ENCODE measurements around the gene ITGB2.
A peak's percentile ranks its signal among the peaks of the same experiment; 100 is the strongest.
"Not testable (repeated sequence)": the region's sequence is repeated elsewhere in the genome, so short reads cannot be mapped to it uniquely, and the experiment has no call there.

ITGB2 gene

DNA sequence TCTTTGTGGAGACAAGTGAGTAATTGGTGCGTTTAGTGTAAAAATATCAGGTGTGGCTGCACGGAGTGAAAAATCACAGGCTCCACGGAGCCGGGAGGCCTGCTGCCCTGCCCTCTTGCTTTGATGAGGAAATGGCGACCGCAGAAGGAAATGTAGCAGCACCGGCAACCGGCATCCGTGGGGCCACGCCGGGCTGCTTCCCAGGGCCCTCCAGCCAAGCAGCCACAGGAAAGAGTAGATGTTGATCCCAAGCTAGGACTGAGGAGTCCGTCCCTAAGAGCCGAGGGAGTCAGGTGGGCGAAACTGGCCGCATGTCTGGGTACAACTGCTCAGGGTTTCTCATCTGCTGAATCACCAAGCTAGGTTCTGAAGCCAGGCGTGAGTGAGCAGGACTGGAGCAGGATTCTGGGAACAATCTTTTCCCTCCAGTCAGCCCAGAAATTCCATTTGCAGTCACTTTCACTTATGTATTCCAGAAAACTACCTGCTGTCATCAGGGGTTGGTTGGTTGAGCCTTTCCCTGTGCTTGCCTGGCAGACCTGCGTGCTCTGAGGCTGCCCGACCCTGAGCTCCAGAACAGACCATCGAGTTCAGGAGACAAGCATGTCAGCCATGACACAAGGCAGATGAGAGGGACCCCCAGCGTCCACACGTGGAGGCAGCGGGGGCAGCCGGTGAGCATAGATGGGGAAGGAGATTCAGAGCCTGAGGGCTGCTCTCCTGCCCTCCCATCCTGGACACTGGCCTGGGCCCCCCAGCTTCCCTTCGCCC lies 5.8 kb upstream of the ITGB2 start:
- DNase-seq, result peak in 1 of 2 donors; percentile 56

- DNase-seq, result no peak
Measured at GRCh38 chr21:44925378-44925755, 4.7 kb upstream of the ITGB2 start.

- no peak for DNase-seq
Measured at GRCh38 chr21:44924606-44925377, 4.1 kb upstream of the ITGB2 start.

DNA sequence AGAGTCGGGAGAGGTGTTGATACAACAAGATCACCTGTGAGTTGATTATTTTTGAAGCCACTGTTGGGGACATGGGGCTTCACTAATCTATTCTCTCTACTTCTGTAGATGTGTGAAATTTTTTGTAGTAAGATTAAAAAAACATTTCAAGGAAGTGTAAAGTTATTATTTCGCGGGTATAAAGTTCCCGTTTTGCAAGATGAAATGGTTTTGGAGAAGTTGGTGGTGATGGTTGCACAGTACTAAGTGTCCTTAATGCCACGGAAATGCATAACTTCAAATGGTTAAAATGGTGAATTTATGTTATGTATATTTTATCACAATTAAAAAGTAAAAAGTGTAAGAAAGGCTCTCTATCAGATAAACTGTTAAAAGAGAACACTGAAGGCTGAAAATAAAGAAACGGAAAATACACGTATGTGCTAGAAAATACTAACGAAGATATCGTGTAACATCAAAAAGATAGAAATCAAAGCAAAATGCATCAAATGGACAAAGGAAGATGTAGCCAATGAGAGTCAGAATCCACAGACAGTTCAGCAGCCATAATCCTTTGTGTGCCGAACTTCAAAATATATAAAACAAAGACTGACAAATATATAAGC lies 2.9 kb upstream of the ITGB2 start:
- no peak for DNase-seq

GRCh38 chr21:44921928-44922327 lies 1.2 kb upstream of the ITGB2 start:
- DNase-seq, result no peak

DNA sequence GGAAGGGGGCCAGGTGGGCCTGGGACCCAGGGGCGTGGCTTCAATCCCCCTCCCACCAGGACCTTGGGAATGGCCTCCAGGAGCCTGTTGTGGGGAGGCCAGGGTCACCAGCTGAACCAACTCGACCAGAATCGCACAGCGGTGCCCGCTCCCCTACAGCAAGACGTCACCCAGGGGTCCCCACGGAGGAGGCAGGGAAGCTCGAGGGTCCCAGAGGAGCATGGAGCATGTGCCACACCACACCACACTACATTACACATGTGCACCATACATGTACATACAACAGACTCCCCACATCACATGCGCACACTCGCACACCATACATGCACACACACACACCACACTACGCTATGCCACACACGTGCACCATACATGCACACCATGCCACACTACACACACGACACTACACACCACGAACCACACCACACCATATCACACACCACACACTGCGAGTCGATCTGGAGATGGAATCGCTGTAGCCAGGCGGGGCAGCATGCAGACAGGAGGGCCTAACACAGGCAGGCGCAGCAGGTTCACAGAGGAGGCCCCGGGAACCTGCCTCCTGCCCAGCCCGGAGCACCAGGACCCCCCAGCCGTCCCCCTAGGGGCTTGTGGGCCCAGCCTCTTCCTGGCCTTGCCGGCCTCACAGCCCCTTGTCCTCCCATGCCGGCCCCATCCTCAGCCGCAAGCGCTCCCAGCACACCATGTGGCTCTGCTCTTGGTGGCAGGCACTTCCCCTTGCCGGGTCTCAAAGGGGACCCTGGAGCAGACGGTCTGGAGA lies 596 bp downstream of the ITGB2 start:
- DNase-seq, result no peak

DNA sequence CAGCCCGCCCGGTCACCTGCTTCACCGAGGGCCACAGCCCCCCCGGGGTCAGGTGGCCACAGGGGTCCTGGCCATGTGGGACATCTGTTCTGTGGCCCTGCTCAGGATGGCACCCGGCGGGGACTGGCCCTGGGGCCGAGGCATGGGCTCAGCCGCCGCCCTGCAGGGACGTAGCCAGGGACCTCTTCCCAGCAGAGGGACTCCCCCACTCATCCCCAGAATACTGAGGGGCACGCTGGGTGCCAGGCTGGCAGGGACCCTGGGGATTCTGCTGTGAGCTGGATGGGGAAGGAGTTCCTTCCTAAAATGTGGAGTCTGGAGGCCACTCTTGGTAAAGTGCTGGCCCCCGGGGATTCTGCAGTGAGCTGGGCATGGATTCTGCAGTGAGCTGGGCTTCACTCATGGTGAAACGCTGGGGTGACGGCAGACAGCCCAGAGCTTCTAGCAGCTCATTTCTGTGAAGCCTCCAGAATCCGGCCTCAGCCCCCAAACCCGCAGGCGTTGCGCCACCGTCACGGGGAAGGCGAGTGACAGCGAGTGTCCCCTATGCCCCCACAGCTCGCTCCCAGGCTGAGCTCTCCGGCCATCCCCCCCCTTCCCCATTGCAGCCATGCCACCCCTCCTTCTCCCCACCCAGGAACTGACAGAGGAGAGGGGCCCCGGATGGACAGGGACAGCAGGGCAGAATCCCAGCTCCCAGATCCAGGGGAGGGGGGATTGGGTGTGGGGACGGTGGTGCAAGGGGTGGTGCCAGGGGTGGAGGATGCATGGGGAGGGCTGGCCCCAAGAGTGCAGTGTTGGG lies 1.4 kb downstream of the ITGB2 start:
- DNase-seq, result no peak

DNA sequence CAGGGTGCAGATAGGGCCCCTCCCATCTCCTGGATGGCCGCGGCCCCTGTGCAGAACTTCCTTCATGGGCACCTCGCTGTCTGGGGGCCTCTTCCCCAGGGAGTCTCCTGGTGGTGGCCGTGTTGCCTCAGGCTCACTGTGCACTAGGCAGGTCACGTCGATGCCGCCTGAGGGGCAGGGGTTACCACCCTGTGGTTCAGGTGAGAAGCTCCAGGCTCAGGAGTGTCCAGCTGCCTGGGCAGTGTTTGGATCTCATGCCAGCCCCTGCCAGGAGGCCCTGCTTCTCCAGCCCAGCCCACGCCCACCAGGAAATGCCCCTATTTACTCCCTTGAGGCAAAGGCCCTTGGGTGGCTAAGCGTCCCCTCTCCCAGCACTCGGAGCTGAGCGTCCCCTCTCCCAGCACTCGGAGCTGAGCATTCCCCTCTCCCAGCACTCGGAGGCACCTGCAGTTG lies 2.1 kb downstream of the ITGB2 start:
- DNase-seq, result no peak

- no peak for DNase-seq
Measured at GRCh38 chr21:44918107-44918470, 2.6 kb downstream of the ITGB2 start.

- no peak for DNase-seq
Measured at GRCh38 chr21:44917446-44918106, 3.1 kb downstream of the ITGB2 start.

- DNase-seq, result no peak
Measured at GRCh38 chr21:44916965-44917364, 3.7 kb downstream of the ITGB2 start.

DNA sequence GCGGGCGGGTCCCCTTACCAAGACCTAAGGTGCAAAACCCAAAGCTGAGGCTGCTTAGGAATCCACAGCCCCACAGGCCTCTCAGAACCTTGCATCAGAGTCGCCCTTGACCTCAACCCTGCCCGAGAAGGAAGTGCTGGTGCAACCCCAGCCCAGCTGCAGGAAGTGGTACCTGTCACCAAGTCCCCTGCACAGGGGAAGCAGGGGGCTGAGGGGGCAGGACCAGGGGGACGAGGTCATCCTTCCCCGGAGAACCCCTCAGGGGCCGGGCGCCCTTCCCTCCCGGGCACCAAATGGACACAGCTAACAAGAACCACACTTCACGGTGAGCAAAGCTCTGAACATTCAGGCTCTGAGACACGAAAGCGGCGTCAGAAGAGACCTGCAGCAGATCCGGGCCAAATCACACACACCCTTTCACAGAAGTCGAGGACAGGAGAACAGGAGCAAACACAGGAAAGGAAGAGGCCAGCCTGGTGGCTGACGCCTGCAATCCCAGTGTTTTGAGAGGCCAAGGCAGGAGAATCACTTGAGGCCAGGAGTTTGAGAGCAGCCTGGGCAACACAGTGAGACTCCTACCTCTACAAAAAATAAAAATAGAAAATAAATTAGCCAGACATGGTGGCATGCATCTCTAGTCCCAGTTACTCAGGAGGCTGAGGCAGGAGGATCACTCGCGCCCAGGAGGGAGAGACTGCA lies 6.4 kb downstream of the ITGB2 start:
- DNase-seq, result peak in 1 of 2 donors; percentile 44

- no peak for DNase-seq
Measured at GRCh38 chr21:44913425-44914175, 7.1 kb downstream of the ITGB2 start.

DNA sequence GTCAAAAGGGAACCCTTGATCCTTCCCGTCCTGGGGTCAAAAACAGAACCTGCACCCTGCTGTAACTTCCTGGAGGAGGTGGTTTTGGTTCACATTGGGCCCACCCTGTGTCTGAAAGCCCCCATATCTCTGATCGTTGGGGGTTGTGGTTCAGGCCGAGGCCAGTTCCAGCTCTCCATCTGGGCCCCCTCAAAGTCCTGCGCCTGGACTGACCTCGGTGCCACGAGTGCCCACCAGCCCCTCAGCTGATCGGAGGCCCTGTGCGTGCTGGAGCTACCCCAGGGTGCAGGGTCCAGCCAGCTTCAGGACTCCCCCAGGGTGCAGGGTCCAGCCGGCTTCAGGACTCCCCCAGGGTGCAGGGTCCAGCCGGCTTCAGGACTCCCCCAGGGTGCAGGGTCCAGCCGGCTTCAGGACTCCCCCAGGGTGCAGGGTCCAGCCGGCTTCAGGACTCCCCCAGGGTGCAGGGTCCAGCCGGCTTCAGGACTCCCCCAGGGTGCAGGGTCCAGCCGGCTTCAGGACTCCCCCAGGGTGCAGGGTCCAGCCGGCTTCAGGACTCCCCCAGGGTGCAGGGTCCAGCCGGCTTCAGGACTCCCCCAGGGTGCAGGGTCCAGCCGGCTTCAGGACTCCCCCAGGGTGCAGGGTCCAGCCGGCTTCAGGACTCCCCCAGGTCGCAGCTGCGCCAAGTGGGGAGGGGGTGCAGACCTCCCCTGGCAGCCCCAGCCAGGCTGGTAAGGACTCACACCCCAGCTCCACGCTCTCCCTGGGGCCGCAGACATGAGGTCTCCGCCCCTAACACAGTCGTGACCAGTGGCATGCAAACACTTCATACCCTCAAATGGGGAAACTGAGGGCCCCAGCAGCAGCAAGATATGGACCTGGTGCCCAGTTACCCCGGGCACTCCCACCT lies 7.9 kb downstream of the ITGB2 start:
- not testable (repeated sequence) for DNase-seq

DNA sequence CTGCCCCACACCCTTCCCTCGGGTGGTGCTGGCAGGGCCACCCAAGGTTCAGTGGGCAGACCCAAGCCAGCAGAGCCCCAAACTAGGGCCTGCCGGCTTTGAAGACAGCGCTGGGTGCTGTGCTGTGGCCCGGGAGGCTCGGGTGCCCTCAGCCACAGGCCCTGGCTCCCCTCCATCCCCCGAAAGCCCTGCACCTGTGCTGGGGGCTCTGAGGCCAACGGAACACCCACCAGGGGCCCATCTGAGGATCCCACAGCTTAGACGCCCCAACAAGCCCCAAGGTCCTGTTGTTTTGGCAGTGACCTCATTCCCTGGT lies 8.6 kb downstream of the ITGB2 start:
- no peak for DNase-seq

DNA sequence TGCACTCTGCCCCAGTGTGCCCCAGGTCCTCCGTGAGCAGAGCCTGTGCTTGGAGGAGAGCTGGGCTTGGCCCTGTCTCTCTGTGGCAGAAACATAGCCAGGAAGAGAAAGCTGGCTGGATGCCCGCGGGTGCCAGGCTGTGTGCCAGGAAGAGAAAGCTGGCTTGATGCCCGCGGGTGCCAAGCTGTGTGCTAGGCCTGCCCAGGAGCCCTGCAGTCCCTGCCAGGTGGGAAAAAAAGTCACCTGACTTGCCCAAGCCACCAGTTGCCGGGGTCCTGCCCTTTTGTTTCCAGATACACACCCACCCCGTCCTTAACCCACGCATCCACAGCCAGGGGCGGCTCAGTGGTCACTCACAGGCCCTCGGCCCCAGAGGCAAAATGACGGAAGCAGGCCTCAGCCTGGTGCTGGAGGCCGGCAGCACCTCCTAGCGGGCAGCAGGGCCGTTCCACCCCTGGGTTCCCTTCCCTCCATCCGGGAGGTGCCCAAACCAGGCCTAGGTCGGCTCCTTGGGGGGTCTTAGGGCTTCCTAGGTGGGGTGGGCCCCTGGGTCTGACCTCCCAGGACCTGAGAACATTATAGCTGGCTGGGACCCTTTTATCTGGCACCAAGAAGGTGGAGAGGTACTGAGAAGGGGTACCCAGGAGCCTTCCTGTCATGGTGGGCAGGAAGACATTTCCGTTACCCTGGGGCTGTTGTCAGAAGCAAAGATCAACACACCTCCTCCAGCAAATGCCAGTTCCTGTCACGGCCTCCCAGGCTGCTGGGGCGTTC lies 9.1 kb downstream of the ITGB2 start:
- peak in 1 of 2 donors; percentile 55 for DNase-seq

GRCh38 chr21:44911068-44911383 lies 9.7 kb downstream of the ITGB2 start:
- no peak for DNase-seq

- DNase-seq, result no peak
Measured at GRCh38 chr21:44910229-44911067, 10.3 kb downstream of the ITGB2 start.

Data from activated CD4-positive, alpha-beta T cell treated with anti-CD3 and anti-CD28 coated beads for 4 hours (primary cell).